ENCODE results near the gene GPR183.

DNA sequence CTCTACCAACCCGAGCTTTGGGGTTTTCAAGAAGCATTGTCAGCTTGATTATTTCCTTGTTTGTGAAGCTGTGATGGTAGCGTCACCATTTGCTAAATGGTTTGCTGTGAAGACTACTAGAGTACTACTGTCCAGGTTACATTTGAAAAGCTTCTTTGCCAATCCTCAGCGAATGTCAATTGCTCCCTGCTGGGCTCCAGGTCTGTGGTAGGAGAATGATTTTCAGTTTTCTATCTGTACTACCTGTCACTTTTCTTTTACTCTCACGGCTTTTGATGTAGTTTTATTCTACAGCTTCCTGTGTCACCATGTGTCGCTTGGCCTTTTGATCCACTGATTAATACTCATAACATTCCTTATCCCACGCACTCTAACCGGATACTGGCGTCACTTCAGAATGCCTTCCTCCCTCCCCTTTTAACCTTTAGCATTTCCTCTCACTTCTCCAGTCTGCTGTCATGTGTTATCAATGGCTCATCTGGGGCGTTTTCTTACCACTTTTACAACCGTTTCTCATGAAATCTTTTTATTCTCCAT lies 7.5 kb upstream of the GPR183 start:
- TF ChIP-seq EZH2 (IDR thresholded peaks at IDR 0.05) (no peak), POLR2AphosphoS5 (IDR thresholded peaks at IDR 0.05; ENCODE audit: borderline replicate concordance, low read depth, low read length) (no peak), FOXP2 (optimal IDR thresholded peaks at IDR 0.05; ENCODE audit: control extremely low read depth, extremely low read length, insufficient read depth) (no peak)

Data from SK-N-MC (cell line).